ENCODE measurements around the gene SEPTIN12. TPM values are rescaled to one million over a fixed set of nuclear protein-coding genes. Genes with fewer than 3 reads are reported as not detected.
A peak's percentile ranks its signal among the peaks of the same experiment; 100 is the strongest.

The SEPTIN12 gene
- polyA plus RNA-seq, 3 donors = not detected

DNA sequence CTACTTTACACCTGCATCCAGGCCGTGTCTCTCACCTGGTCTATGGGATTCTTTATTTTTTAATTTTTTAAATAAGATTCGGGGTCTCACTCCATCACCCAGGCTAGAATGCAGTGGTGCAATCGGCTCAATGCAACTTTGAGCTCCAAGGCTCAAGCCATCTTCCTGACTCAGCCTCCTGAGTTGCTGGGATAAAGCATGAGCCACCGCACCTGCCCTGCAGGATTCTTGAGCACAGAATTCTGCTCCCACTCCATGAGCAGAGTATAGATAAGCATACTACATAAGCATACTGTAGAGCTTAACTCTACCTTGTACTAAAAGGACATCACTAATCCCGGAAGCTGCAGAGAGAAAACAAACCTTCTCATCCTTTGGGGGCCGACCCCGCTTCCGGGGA is 43.5 kb upstream of the SEPTIN12 start:
- intact Hi-C loops (cut with micrococcal nuclease) = no loop called here
- H3K27me3 ChIP-seq (ENCODE audit: control insufficient read depth in 2 of 2, insufficient read depth in 2 of 2, low read length in 2 of 2) = no peaks in the 10 kb centered on the region
- Mint-ChIP-seq H3K36me3 (peaks cover 78 to 99% of the 10 kb centered on the region in 2 donors), H3K9me3 (peaks cover 0 to 3% (median 0%) of the 10 kb centered on the region in 7 donors), H3K4me1 (peaks cover 4% of the 10 kb centered on the region), H3K4me3 (no peak overlapping the region), H3K27ac (no peak overlapping the region), H3K27me3 (ENCODE audit: low read depth in 3 of 3) (peaks cover 0 to 2% (median 0%) of the 10 kb centered on the region in 3 donors)
- 97% methylated on average over 8 of the region's 8 CpGs for WGBS (ENCODE audit: insufficient coverage)
- no peaks in the 10 kb centered on the region for H3K9me3 ChIP-seq (replicated peaks in 1 of 2; ENCODE audit: control insufficient read depth in 1 of 2, insufficient read depth in 1 of 2, low read length in 2 of 2)
- peaks cover 60% of the 10 kb centered on the region for H4K20me1 ChIP-seq (ENCODE audit: insufficient read depth, low read length)
- no peaks in the 10 kb centered on the region for H3K4me1 ChIP-seq (ENCODE audit: control insufficient read depth in 1 of 2, insufficient read depth in 2 of 2, low read length in 2 of 2)
- H3K36me3 ChIP-seq (replicated peaks in 1 of 2; ENCODE audit: control insufficient read depth in 1 of 2, insufficient read depth in 2 of 2, low read length in 2 of 2) = peaks cover 87 to 100% of the 10 kb centered on the region in 2 donors
- no peak for DNase-seq
- TF ChIP-seq, protein P1, sequence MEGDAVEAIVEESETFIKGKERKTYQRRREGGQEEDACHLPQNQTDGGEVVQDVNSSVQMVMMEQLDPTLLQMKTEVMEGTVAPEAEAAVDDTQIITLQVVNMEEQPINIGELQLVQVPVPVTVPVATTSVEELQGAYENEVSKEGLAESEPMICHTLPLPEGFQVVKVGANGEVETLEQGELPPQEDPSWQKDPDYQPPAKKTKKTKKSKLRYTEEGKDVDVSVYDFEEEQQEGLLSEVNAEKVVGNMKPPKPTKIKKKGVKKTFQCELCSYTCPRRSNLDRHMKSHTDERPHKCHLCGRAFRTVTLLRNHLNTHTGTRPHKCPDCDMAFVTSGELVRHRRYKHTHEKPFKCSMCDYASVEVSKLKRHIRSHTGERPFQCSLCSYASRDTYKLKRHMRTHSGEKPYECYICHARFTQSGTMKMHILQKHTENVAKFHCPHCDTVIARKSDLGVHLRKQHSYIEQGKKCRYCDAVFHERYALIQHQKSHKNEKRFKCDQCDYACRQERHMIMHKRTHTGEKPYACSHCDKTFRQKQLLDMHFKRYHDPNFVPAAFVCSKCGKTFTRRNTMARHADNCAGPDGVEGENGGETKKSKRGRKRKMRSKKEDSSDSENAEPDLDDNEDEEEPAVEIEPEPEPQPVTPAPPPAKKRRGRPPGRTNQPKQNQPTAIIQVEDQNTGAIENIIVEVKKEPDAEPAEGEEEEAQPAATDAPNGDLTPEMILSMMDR (IDR thresholded peaks at IDR 0.05) = no peak
- no peak overlapping the region for H3K9ac ChIP-seq (ENCODE audit: insufficient read depth, low read length, poor library complexity, severe bottlenecking)
- peaks cover 35% of the 10 kb centered on the region for H3K79me2 ChIP-seq (ENCODE audit: insufficient read depth, low read length)
- H3K4me2 ChIP-seq (replicated peaks; ENCODE audit: extremely low read depth, low read length, poor library complexity, severe bottlenecking) = no peak overlapping the region
- no peak overlapping the region for H3K27ac ChIP-seq (ENCODE audit: low read depth in 1 of 2, low read length in 2 of 2)
- H3K4me3 ChIP-seq (replicated peaks in 1 of 3; ENCODE audit: low read depth in 2 of 3, low read length in 3 of 3) = no peak overlapping the region
- no peak overlapping the region for H2AFZ ChIP-seq (ENCODE audit: insufficient read depth, low read depth, low read length, poor library complexity, severe bottlenecking)

DNA sequence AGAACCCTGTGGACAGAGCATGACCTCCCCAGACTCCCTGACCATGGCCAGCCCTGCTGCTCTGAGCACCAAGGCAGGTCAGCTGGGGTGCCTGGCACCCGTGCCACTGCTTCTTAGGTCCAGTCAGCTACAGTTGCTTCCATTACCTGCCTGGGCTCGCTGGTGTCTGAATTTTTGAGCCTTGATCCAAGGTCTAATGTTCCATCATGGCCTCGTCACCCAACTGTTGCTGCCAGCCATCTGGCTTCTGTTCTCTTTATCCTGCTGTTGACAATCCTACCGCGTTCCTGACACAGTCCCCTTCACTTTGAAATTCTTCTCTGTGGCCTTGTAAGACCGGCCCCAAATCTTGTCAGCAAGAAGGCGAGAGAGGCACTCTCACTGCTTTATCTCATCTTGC is 42.3 kb upstream of the SEPTIN12 start:
- Histone ChIP-seq H3K79me2 (ENCODE audit: insufficient read depth, low read length) (peaks cover 23% of the 10 kb centered on the region), H3K4me3 (replicated peaks in 1 of 3; ENCODE audit: low read depth in 2 of 3, low read length in 3 of 3) (no peak overlapping the region), H2AFZ (ENCODE audit: insufficient read depth, low read depth, low read length, poor library complexity, severe bottlenecking) (no peak overlapping the region), H3K27me3 (ENCODE audit: control insufficient read depth in 2 of 2, insufficient read depth in 2 of 2, low read length in 2 of 2) (no peaks in the 10 kb centered on the region), H3K9ac (ENCODE audit: insufficient read depth, low read length, poor library complexity, severe bottlenecking) (no peak overlapping the region), H3K9me3 (replicated peaks in 1 of 2; ENCODE audit: control insufficient read depth in 1 of 2, insufficient read depth in 1 of 2, low read length in 2 of 2) (no peaks in the 10 kb centered on the region), H3K4me2 (replicated peaks; ENCODE audit: extremely low read depth, low read length, poor library complexity, severe bottlenecking) (no peak overlapping the region), H3K4me1 (ENCODE audit: control insufficient read depth in 1 of 2, insufficient read depth in 2 of 2, low read length in 2 of 2) (no peaks in the 10 kb centered on the region), H3K36me3 (replicated peaks in 1 of 2; ENCODE audit: control insufficient read depth in 1 of 2, insufficient read depth in 2 of 2, low read length in 2 of 2) (peaks cover 88 to 100% of the 10 kb centered on the region in 2 donors), H4K20me1 (ENCODE audit: insufficient read depth, low read length) (peaks cover 55% of the 10 kb centered on the region), H3K27ac (ENCODE audit: low read depth in 1 of 2, low read length in 2 of 2) (peak overlapping the region in 1 of 2 donors; percentile 14)
- intact Hi-C loops (cut with micrococcal nuclease) = no loop called here
- no peak overlapping the region for H3K4me3 Mint-ChIP-seq
- WGBS (ENCODE audit: insufficient coverage) = 98% methylated on average over 7 of the region's 7 CpGs
- H3K4me1 Mint-ChIP-seq = peaks cover 4% of the 10 kb centered on the region
- H3K9me3 Mint-ChIP-seq = peaks cover 0 to 3% (median 0%) of the 10 kb centered on the region in 7 donors
- no peak for DNase-seq
- H3K27me3 Mint-ChIP-seq (ENCODE audit: low read depth in 3 of 3) = peaks cover 0 to 2% (median 0%) of the 10 kb centered on the region in 3 donors
- peaks cover 77 to 99% of the 10 kb centered on the region in 2 donors for H3K36me3 Mint-ChIP-seq
- H3K27ac Mint-ChIP-seq = peak overlapping the region in 1 of 7 donors; percentile 13
- TF ChIP-seq, protein P1 (IDR thresholded peaks at IDR 0.05) = no peak
